ENCODE data around the gene SGCD.
"Not testable (repeated sequence)": the region's sequence is repeated elsewhere in the genome, so short reads cannot be mapped to it uniquely, and the experiment has no call there.

Gene SGCD

DNA sequence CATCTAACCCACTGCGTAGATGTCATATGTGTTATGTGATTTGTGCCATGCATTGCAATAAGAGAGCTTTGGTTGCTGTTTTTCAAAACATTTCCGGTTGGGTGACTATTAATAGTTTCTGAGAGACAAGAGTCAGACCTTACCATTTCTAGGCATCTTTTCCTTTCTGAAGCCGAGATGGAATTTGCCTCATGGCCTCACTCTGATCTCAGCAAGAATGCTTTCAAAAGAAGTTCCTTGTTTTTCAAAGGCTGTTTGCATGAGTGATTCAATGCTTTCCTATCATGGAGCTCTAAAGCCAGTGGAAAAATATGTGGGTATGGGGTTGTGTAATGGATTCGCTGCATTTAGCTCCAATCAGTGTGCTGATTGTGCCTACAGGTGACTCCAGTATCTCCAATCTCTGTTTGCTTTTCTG is 320.1 kb downstream of the SGCD start:
- H3K27ac ChIP-seq = no peak overlapping the region
- no peak for TF ChIP-seq ZFX (IDR thresholded peaks at IDR 0.05)

DNA sequence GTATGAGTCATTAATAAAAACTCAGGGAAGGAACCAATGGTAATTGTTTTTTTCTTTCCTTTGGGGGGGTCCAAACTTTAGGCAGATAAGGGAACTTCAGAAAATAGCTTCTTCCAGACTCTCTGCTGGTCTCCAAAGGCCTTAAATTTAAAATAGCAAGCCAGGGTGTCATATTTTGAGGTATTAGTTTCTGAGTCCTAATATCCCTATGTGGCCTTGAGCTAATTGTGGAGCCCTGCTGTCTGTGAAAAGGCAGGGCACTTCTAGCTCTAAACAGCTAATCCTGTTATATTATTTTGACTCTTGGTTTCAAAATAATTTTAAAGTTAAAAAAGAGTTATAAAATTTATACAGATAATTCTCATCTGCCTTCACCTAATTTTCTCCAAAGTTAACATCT is 327.5 kb downstream of the SGCD start:
- H3K27ac ChIP-seq = no peak overlapping the region
- no peak for TF ChIP-seq ZFX (IDR thresholded peaks at IDR 0.05)
- TF ChIP-seq, protein P1, sequence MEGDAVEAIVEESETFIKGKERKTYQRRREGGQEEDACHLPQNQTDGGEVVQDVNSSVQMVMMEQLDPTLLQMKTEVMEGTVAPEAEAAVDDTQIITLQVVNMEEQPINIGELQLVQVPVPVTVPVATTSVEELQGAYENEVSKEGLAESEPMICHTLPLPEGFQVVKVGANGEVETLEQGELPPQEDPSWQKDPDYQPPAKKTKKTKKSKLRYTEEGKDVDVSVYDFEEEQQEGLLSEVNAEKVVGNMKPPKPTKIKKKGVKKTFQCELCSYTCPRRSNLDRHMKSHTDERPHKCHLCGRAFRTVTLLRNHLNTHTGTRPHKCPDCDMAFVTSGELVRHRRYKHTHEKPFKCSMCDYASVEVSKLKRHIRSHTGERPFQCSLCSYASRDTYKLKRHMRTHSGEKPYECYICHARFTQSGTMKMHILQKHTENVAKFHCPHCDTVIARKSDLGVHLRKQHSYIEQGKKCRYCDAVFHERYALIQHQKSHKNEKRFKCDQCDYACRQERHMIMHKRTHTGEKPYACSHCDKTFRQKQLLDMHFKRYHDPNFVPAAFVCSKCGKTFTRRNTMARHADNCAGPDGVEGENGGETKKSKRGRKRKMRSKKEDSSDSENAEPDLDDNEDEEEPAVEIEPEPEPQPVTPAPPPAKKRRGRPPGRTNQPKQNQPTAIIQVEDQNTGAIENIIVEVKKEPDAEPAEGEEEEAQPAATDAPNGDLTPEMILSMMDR (conservative IDR thresholded peaks at IDR 0.05) = no peak

DNA sequence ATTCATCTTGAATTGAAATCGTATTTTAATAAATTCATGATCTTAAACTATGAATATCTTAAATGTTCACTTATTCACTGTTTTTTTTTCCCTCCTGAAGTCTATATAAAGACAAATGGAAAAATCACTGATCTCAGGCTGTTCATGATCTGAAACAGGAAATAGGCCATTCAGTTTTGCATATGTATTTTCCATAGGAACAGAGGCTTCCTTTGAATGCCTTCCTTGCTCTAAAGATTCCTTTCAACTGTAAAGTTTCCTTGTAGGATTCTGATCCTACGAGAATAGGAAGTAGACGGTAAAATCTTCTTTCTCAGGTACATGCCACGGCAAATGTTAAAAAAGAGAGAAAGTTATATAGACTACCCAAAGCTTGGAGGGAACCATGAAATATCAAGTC is 328.8 kb downstream of the SGCD start:
- H3K27ac ChIP-seq = no peak overlapping the region
- TF ChIP-seq ZFX (IDR thresholded peaks at IDR 0.05) = no peak
- TF ChIP-seq, protein P1 (conservative IDR thresholded peaks at IDR 0.05) = no peak

DNA sequence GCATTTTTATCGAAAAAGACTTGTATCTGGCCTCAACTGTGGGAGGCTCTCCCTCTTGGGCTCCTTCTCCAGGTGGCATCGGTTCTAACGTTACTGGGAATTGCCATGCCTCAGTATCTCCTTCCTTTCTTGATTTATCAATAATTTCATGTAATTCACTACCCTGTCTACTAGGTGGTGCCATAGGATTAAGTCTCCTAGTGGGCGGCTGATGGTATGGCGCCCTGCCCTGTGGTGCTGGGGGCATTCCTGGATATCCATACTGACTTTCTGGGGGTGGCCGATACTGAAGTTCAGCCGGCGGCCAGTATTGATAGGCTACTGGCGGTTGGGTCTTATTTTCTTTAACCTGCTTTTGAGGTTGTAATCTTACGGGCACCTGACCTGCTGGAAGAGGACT is 337.9 kb downstream of the SGCD start:
- TF ChIP-seq, protein P1 (conservative IDR thresholded peaks at IDR 0.05) = peak; percentile 14
- H3K27ac ChIP-seq = not testable (repeated sequence)

DNA sequence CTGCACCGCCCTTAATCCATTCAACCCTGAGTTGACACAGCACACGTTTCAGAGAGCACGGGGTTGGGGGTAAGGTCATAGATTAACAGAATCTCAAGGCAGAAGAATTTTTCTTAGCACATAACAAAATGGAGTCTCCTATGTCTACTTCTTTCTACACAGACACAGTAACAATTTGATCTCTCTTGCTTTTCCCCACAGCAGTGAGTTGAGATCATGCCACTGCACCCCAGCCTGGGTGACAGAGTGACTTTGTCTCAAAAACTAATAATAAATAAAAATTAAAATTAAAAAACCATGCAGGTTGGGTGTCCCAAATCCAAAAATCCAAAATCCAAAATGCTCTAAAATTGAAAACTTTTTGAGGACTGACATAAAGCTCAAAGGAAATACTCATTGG is 339.7 kb downstream of the SGCD start:
- H3K27ac ChIP-seq = not testable (repeated sequence)

DNA sequence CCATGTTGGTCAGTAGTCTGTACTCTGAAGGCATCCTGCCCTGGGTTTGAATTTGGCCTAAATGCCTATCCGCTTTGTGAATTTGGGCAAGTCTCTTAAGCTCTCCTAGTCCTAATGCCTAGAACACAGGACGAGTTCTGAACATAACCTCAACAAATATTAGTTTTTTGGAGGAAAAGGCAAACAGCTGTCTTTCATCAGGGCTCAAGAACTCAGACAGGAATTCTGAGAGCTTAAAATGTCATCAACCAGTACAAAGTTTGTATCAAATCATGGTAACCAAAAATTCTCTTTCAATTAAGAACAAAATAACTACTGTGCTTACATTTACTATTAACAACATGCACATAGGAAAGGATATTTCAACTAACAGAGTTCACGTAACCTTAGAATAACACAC is 340.7 kb downstream of the SGCD start:
- no peak for TF ChIP-seq ZFX (IDR thresholded peaks at IDR 0.05)
- TF ChIP-seq, protein P1 (conservative IDR thresholded peaks at IDR 0.05) = no peak
- H3K27ac ChIP-seq = no peak overlapping the region

DNA sequence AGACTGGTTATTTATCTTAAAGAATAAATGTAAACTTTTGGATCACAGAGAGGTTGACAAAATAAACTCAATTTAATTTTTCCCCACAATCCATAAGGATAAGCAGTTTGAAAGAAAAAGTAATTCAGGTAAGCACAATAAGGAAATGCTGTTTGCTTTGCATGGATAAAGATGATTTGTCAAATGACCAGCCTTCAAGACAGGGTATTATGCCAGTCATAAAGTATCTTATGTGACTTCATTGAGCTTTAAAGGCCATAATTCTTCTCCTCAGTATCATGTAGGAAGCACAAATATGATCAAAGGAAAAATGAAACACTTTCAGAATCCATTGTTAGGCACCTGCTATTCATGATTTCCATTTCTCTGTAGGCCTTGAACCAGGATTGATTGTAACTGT is 342.5 kb downstream of the SGCD start:
- no peak for TF ChIP-seq ZFX (IDR thresholded peaks at IDR 0.05)
- TF ChIP-seq, protein P1 (conservative IDR thresholded peaks at IDR 0.05) = no peak
- H3K27ac ChIP-seq = no peak overlapping the region

DNA sequence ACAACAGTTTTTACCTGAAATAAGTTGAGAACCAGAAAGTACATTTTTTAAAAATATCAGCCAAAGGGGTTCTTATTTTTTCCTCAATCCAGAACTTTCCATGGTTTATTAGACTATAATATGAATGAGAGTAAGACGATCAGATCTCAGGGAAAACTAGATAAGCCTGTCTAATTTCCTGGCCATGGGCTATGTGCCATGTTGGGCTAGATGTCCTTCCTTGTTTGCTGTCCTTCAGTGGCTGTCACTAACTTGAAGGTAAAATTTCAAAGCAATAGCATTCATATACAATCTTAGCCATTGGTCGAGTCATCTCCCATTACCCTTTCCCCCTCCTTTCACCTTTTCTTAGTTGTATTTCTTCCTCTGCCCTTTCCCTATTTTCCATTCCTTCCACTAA is 343.7 kb downstream of the SGCD start:
- H3K27ac ChIP-seq = no peak overlapping the region
- TF ChIP-seq ZFX (IDR thresholded peaks at IDR 0.05) = no peak
- TF ChIP-seq, protein P1 (conservative IDR thresholded peaks at IDR 0.05) = no peak

DNA sequence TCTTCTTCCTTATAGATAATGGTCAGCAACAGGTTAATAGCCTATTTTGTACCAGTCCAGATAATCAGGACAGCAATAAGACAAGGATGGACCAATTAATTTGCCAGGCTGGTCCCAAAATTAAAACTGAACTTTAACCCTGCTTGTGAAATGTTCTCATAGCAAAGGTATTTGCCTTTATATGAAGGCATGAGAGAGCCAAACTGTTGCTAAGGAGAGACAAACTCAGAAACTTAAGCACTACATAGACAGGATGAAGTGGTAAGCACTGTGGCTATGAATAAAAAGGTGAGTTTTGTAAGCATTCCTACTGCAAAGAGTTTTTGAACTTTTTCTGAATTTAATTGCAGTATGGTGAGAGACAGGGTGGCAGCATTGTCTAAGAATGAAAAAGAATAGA is 348.4 kb downstream of the SGCD start:
- no peak for TF ChIP-seq ZFX (IDR thresholded peaks at IDR 0.05)
- TF ChIP-seq, protein P1 (conservative IDR thresholded peaks at IDR 0.05) = no peak
- H3K27ac ChIP-seq = no peak overlapping the region

Measured in C4-2B (cell line).